Measurements from ENCODE around the gene UGT1A3. TPM values are rescaled to one million over a fixed set of nuclear protein-coding genes. Genes with fewer than 3 reads are reported as not detected.

The UGT1A3 gene
- total RNA-seq, 1 donor from 2014 or later: not detected

DNA sequence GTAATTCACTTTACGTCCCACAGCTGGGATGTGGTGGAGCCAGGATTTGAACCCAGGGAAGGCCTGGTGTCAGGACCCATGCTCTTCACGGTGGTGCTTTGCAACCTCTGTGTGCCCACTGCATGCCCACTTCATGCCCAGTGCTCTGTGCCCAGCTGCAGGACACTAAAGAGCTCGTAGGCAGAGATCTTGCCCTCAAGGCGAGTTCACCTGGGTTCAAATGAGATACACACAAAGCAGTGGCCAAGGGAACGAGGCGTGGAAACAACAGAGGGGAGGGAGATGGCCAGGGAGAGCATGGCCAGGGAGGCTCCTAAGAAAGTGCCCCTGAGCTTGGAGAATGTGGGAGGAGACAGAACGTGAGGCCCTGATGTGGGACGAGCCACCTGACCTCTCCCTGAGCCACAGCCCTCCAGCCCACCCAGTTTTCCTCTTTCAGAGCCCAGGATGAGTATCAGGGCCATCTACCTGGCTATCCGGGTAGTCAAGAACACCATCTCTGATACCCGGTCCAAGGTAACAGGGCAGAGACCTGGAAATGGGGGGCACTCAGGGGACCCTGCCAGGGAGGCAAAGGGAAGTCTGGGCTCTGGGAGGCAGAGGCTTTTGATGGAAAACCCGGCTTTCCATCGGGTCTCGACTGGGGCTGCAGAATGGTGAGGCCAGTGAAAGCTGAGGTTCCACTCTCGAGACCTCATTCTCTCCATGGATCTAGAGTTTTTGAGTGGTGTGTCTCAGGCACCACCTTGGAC, 69.7 kb downstream of the UGT1A3 start:
- H3K4me1 Mint-ChIP-seq (ENCODE audit: low read depth): no peaks in the 10 kb centered on the region
- intact Hi-C loops (cut with micrococcal nuclease): no loop called here
- H3K27ac Mint-ChIP-seq: no peak overlapping the region
- H3K9me3 Mint-ChIP-seq: no peaks in the 10 kb centered on the region
- H3K27me3 Mint-ChIP-seq (ENCODE audit: low read depth): no peaks in the 10 kb centered on the region
- H3K4me3 Mint-ChIP-seq (ENCODE audit: low read depth): no peak overlapping the region
- no peak for DNase-seq (ENCODE audit: low spot score)
- no peaks in the 10 kb centered on the region for H3K36me3 Mint-ChIP-seq (ENCODE audit: low read depth)

DNA sequence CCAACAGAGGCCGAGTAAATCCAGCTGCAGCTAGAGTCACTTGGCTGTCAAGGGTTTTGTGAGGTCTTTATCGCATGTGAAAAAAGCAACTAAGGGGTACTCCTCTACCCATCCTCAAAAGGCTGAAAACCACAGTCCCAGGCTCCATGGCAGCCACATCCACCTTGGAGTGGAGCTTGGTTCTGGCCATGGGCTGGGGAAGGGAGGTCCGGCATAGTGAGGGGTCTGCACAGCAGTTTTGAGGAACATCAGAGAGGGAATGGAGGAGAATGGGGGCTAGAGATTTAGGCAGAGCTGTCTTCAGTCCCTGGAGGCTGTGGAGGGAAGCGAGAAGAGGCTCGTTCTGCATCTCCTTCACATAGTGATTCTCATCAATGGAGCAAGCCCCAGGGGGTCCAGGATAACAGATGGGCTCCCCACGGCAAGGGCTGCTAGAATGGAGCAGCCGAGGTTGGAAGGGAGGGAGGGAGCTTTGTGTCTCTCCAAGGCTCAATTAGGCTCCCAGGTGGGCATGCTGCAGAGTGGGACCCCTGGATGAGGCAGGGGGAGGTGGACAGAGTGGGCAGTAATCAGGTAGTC, 70.3 kb downstream of the UGT1A3 start:
- H3K36me3 Mint-ChIP-seq (ENCODE audit: low read depth): no peaks in the 10 kb centered on the region
- H3K27me3 Mint-ChIP-seq (ENCODE audit: low read depth): no peaks in the 10 kb centered on the region
- H3K27ac Mint-ChIP-seq: no peak overlapping the region
- no peaks in the 10 kb centered on the region for H3K9me3 Mint-ChIP-seq
- no peaks in the 10 kb centered on the region for H3K4me1 Mint-ChIP-seq (ENCODE audit: low read depth)
- DNase-seq (ENCODE audit: low spot score): no peak
- no peak overlapping the region for H3K4me3 Mint-ChIP-seq (ENCODE audit: low read depth)
- intact Hi-C loops (cut with micrococcal nuclease): no loop called here

- no peak overlapping the region for H3K27ac Mint-ChIP-seq
- H3K27me3 Mint-ChIP-seq (ENCODE audit: low read depth): no peaks in the 10 kb centered on the region
These were observed 70.9 kb downstream of the UGT1A3 start for GRCh38 chr2:233799716-233800115.

DNA sequence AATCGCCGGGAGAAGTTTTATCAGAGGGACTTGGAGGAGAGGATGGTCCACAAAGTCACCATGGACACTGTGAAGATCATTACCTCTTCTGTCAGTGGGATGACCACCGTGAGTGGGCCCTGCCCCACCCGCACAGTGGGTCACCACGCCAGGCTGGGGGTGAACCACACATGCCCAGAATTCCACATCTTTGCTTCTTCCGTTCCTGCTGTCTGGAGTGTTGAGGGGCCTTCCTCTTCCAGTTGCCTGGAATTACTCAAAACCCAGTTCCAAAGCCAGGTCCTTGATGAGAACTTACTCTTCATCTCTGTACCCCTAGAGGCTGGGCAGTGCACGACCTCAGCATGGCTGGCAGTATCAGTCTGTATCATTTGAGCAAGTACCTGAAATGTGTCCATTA, 71.4 kb downstream of the UGT1A3 start:
- no peak overlapping the region for H3K27ac Mint-ChIP-seq
- H3K4me1 Mint-ChIP-seq (ENCODE audit: low read depth): no peaks in the 10 kb centered on the region
- H3K4me3 Mint-ChIP-seq (ENCODE audit: low read depth): no peak overlapping the region
- H3K36me3 Mint-ChIP-seq (ENCODE audit: low read depth): no peaks in the 10 kb centered on the region
- DNase-seq (ENCODE audit: low spot score): no peak
- intact Hi-C loops (cut with micrococcal nuclease): no loop called here
- H3K27me3 Mint-ChIP-seq (ENCODE audit: low read depth): no peaks in the 10 kb centered on the region
- H3K9me3 Mint-ChIP-seq: no peaks in the 10 kb centered on the region

More at GRCh38 chr2:233799716-233800115, 70.9 kb downstream of the UGT1A3 start:
- no peaks in the 10 kb centered on the region for H3K36me3 Mint-ChIP-seq (ENCODE audit: low read depth)
- intact Hi-C loops (cut with micrococcal nuclease): no loop called here
- no peak for DNase-seq (ENCODE audit: low spot score)
- H3K4me1 Mint-ChIP-seq (ENCODE audit: low read depth): no peaks in the 10 kb centered on the region
- H3K4me3 Mint-ChIP-seq (ENCODE audit: low read depth): no peak overlapping the region
- H3K9me3 Mint-ChIP-seq: no peaks in the 10 kb centered on the region

- intact Hi-C loops (cut with micrococcal nuclease): no loop called here
- Mint-ChIP-seq H3K9me3 (no peaks in the 10 kb centered on the region), H3K4me3 (ENCODE audit: low read depth) (no peak overlapping the region), H3K27me3 (ENCODE audit: low read depth) (no peaks in the 10 kb centered on the region), H3K27ac (no peak overlapping the region), H3K4me1 (ENCODE audit: low read depth) (no peaks in the 10 kb centered on the region), H3K36me3 (ENCODE audit: low read depth) (no peaks in the 10 kb centered on the region)
- DNase-seq (ENCODE audit: low spot score): no peak
These were observed 72.7 kb downstream of the UGT1A3 start for GRCh38 chr2:233801357-233802131.

GRCh38 chr2:233802132-233802815, 73.4 kb downstream of the UGT1A3 start:
- intact Hi-C loops (cut with micrococcal nuclease): no loop called here
- no peak overlapping the region for H3K27ac Mint-ChIP-seq
- H3K9me3 Mint-ChIP-seq: no peaks in the 10 kb centered on the region
- H3K4me1 Mint-ChIP-seq (ENCODE audit: low read depth): no peaks in the 10 kb centered on the region
- H3K4me3 Mint-ChIP-seq (ENCODE audit: low read depth): no peak overlapping the region
- no peak for DNase-seq (ENCODE audit: low spot score)
- H3K27me3 Mint-ChIP-seq (ENCODE audit: low read depth): no peaks in the 10 kb centered on the region
- H3K36me3 Mint-ChIP-seq (ENCODE audit: low read depth): no peaks in the 10 kb centered on the region

GRCh38 chr2:233803292-233803911, 74.6 kb downstream of the UGT1A3 start:
- Mint-ChIP-seq H3K9me3 (no peaks in the 10 kb centered on the region), H3K36me3 (ENCODE audit: low read depth) (no peaks in the 10 kb centered on the region), H3K4me1 (ENCODE audit: low read depth) (no peaks in the 10 kb centered on the region), H3K27ac (no peak overlapping the region), H3K4me3 (ENCODE audit: low read depth) (no peak overlapping the region), H3K27me3 (ENCODE audit: low read depth) (no peaks in the 10 kb centered on the region)
- intact Hi-C loops (cut with micrococcal nuclease): no loop called here
- no peak for DNase-seq (ENCODE audit: low spot score)

DNA sequence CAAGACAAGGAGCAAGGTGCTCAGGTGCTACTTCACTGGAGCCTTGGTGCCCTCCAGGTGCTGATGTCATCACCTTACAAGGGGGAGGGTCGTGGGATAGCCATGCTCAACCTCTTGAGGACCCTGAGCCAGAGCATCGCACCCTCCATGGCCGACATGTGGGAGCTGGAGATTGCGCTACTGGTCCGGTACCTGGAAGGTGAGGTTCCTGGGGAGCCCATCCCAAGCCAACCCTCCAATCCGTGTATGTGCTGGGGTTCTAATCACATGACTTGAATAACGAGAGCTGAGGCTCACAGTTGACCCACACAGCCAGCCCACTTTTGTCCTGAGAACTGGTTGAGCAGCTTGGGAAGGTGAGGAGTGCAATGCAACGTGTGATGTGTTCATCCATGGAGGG, 75.2 kb downstream of the UGT1A3 start:
- H3K27ac Mint-ChIP-seq: no peak overlapping the region
- intact Hi-C loops (cut with micrococcal nuclease): no loop called here

DNA sequence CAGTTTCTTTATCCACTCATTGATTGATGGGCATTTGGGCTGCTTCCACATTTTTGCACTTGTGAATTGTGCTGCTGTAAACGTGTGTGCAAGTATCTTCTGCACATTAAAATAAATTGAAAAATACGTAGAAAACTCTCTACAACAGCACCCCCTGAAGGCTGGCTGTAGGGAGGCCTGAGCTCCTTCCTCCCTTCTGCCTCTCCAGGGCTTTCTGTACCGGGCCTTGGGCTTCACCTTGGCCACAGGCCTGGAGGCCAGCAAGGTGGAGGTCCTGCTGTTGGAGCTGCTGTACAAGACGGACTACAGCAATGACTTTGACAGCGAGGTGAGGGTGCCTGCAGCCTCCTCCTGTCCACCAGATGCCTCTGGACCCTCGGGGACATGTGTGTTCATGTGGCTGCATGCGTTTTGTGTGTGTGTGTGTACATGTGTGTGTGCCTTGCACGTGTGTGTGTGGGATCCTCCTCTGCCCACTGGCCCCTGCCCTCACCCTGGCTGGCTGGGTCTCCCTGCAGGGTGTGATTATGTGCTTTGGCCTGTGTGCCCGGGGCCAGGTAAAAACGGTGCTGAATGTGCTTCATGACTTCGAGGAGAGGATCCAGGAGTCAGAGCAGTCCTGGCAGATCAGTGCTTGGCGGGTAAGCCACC, 78.5 kb downstream of the UGT1A3 start:
- Mint-ChIP-seq H3K36me3 (ENCODE audit: low read depth) (no peaks in the 10 kb centered on the region), H3K9me3 (no peaks in the 10 kb centered on the region), H3K4me1 (ENCODE audit: low read depth) (no peaks in the 10 kb centered on the region), H3K27me3 (ENCODE audit: low read depth) (peaks cover 5% of the 10 kb centered on the region), H3K27ac (no peak overlapping the region), H3K4me3 (ENCODE audit: low read depth) (no peak overlapping the region)
- DNase-seq (ENCODE audit: low spot score): no peak
- intact Hi-C loops (cut with micrococcal nuclease): no loop called here

More for the DNA sequence above, 75.2 kb downstream of the UGT1A3 start:
- Mint-ChIP-seq H3K36me3 (ENCODE audit: low read depth) (no peaks in the 10 kb centered on the region), H3K9me3 (no peaks in the 10 kb centered on the region), H3K4me3 (ENCODE audit: low read depth) (no peak overlapping the region), H3K4me1 (ENCODE audit: low read depth) (no peaks in the 10 kb centered on the region), H3K27me3 (ENCODE audit: low read depth) (no peaks in the 10 kb centered on the region)
- no peak for DNase-seq (ENCODE audit: low spot score)

- intact Hi-C loops (cut with micrococcal nuclease): no loop called here
- DNase-seq (ENCODE audit: low spot score): no peak
- H3K4me3 Mint-ChIP-seq (ENCODE audit: low read depth): no peak overlapping the region
- no peaks in the 10 kb centered on the region for H3K36me3 Mint-ChIP-seq (ENCODE audit: low read depth)
- no peak overlapping the region for H3K27ac Mint-ChIP-seq
- H3K27me3 Mint-ChIP-seq (ENCODE audit: low read depth): peaks cover 5% of the 10 kb centered on the region
- H3K4me1 Mint-ChIP-seq (ENCODE audit: low read depth): no peaks in the 10 kb centered on the region
- no peaks in the 10 kb centered on the region for H3K9me3 Mint-ChIP-seq
These were observed 79.4 kb downstream of the UGT1A3 start for GRCh38 chr2:233807966-233808935.

DNA sequence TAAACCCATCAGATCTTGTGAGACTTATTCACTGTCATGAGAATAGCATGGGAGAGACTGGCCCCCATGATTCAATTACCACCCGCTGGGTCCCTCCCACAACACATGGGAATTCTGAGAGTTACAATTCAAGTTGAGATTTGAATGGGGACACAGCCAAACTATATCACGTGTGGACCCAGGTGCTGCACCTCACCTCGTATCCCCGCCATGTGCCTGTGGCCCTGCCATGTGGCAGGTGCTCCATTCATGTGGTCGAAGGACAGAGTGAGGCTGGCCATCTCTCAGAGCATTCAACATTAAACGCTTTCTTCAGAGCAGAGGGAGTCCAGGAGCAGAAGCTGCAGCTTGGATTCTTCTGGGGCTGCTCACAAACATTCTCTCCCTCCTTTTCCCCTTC, 81.5 kb downstream of the UGT1A3 start:
- no peak for DNase-seq (ENCODE audit: low spot score)

More for the DNA sequence above, 81.5 kb downstream of the UGT1A3 start:
- Mint-ChIP-seq H3K27ac (no peak overlapping the region), H3K27me3 (ENCODE audit: low read depth) (peaks cover 14% of the 10 kb centered on the region), H3K4me1 (ENCODE audit: low read depth) (no peaks in the 10 kb centered on the region), H3K9me3 (no peaks in the 10 kb centered on the region), H3K4me3 (ENCODE audit: low read depth) (no peak overlapping the region), H3K36me3 (ENCODE audit: low read depth) (no peaks in the 10 kb centered on the region)
- intact Hi-C loops (cut with micrococcal nuclease): no loop called here
